HepG2 (cell line): ENCODE data around the gene CARD19. TPM values are rescaled to one million over a fixed set of nuclear protein-coding genes. Genes with fewer than 3 reads are reported as not detected.

ENCODE experiments used
- ATAC-seq: fragments of 200-7000 bp; cut with Tn5 transposase; 3 replicates; pipeline ENCODE4 v1.9.1; 2020; ENCODE audit warnings: mild to moderate bottlenecking, moderate library complexity
- BruUV-seq: library from RNA; stranded (reverse); fragments of 400-500 nt; replicated peaks from 2 replicates; lab custom pipeline; 2021; lab: Mats Ljungman, UMichigan
- CTCF ChIA-PET: fragments of 300-600 bp; formaldehyde crosslinking; extraction: SDS; loops from one replicate; lab custom pipeline; 2021; ENCODE audit warnings: low total read pairs, inconsistent platforms, low intra/inter-chr PET ratio; lab: Yijun Ruan, JAX
- POLR2A ChIA-PET: fragments of 350-600 bp; sonication (Branson Sonifier 250); formaldehyde crosslinking; loops from one replicate; lab custom pipeline; 2020; ENCODE audit warnings: antibody characterized with exemption, inconsistent platforms; lab: Yijun Ruan, JAX
- DNase-seq: peaks from one replicate; pipeline ENCODE4 v3.0.0-alpha.2; 2015; ENCODE audit warnings: low spot score
- FAIRE-seq: peaks from 3 replicates; lab custom pipeline; 2011; peaks lifted over from hg19 to GRCh38; lab: Jason Lieb, UNC
- H2AFZ ChIP-seq: one replicate; pipeline ENCODE4 v1.6.1; 2011; ENCODE audit warnings: low read length, inconsistent platforms
- H3K27ac ChIP-seq: fragments of 300-600 bp; 3 replicates; pipeline ENCODE4 v1.8.0; 2011; ENCODE audit warnings: mixed run types, mild to moderate bottlenecking, mixed read lengths, low read length, inconsistent platforms; ENCODE audit not compliant: insufficient read depth; ENCODE audit errors: extremely low read length
- H3K27me3 ChIP-seq, 2 experiments: fragments of 200-600 bp in 1 of 2; 2 replicates in 1 of 2; 3 replicates in 1 of 2; pipeline versions ENCODE4 v1.6.0 to v1.8.0; 2011; ENCODE audit warnings: low read length in 2 of 2, mild to moderate bottlenecking in 2 of 2, moderate library complexity in 2 of 2, inconsistent platforms in 1 of 2; ENCODE audit not compliant: insufficient read depth in 2 of 2, control insufficient read depth in 1 of 2
- H3K36me3 ChIP-seq, 2 experiments: fragments of 200-600 bp in 1 of 2; replicated peaks in 1 of 2; 2 replicates in 1 of 2; 3 replicates in 1 of 2; pipeline versions ENCODE4 v1.5.1 to v1.8.0; 2011; ENCODE audit warnings: low read length in 2 of 2, inconsistent platforms in 1 of 2; ENCODE audit not compliant: insufficient read depth in 2 of 2, control insufficient read depth in 1 of 2
- H3K4me1 ChIP-seq: 2 replicates; pipeline ENCODE4 v1.5.1; 2012; ENCODE audit warnings: low read length, inconsistent platforms; ENCODE audit not compliant: insufficient read depth
- H3K4me2 ChIP-seq: 2 replicates; pipeline ENCODE4 v1.6.0; 2011; ENCODE audit warnings: low read depth, low read length, inconsistent platforms
- H3K4me3 ChIP-seq, 3 experiments: fragments of 200-600 bp in 1 of 3; sonication (generic), shearing (Covaris generic) in 1 of 3; replicated peaks in 1 of 3; 2 replicates each; pipeline ENCODE4 v1.5.1; 2011 to 2016; ENCODE audit warnings: low read length in 3 of 3, inconsistent platforms in 2 of 3, low read depth in 2 of 3, mild to moderate bottlenecking in 2 of 3, control low read depth in 1 of 3, mixed read lengths in 1 of 3; ENCODE audit not compliant: insufficient read depth in 1 of 3
- H3K79me2 ChIP-seq: one replicate; pipeline ENCODE4 v1.6.1; 2011; ENCODE audit warnings: low read length, inconsistent platforms; ENCODE audit not compliant: insufficient read depth
- H3K9ac ChIP-seq: 2 replicates; pipeline ENCODE4 v1.6.0; 2011; ENCODE audit warnings: mild to moderate bottlenecking, low read depth, low read length, inconsistent platforms; ENCODE audit not compliant: insufficient read depth
- H3K9me3 ChIP-seq: 2 replicates; pipeline ENCODE4 v1.5.1; 2012; ENCODE audit warnings: mild to moderate bottlenecking, low read length
- H4K20me1 ChIP-seq: 2 replicates; pipeline ENCODE4 v1.6.0; 2011; ENCODE audit warnings: inconsistent platforms, mild to moderate bottlenecking, low read length, moderate library complexity; ENCODE audit not compliant: insufficient read depth
- ETV6 ChIP-seq: sonication (generic); formaldehyde crosslinking; conservative IDR thresholded peaks from 2 replicates; pipeline ENCODE4 v1.4.0; 2020; ENCODE audit warnings: missing genetic modification reagents
- KMT2B ChIP-seq: IDR thresholded peaks from 2 replicates; pipeline ENCODE4 v1.6.1; 2016; ENCODE audit warnings: missing genetic modification reagents, missing compliant biosample characterization
- MEF2D ChIP-seq: sonication (generic); formaldehyde crosslinking; IDR thresholded peaks from 2 replicates; pipeline ENCODE4 v1.5.1; 2020; ENCODE audit warnings: mild to moderate bottlenecking, missing genetic modification reagents
- THAP7 ChIP-seq: sonication (generic); formaldehyde crosslinking; IDR thresholded peaks from 2 replicates; pipeline ENCODE4 v1.8.1; 2023; ENCODE audit warnings: mild to moderate bottlenecking, missing genetic modification reagents
- ZFP62 ChIP-seq: sonication (generic); formaldehyde crosslinking; IDR thresholded peaks from 2 replicates; pipeline ENCODE4 v1.4.0; 2020; ENCODE audit warnings: missing genetic modification reagents
- ZNF766 ChIP-seq: sonication (generic); formaldehyde crosslinking; IDR thresholded peaks from 2 replicates; pipeline ENCODE4 v1.5.0; 2020; ENCODE audit warnings: missing genetic modification reagents, borderline replicate concordance
- WGBS: methylation state at CpG from one replicate; pipeline ENCODE4 v1.1.6; 2017; ENCODE audit warnings: low lambda C conversion rate; 5-methylcytosine and 5-hydroxymethylcytosine counted together
- in situ Hi-C: cut with HindIII; loops from 2 replicates; pipeline ENCODE4 v1.10.0; 2017; ENCODE audit warnings: low pct_unique_long_range_greater_than_20kb; ENCODE audit not compliant: extremely low pct_ligation_motif_present
- intact Hi-C: fragments of 100-400 bp; cut with micrococcal nuclease; formaldehyde crosslinking; loops from one replicate; pipeline ENCODE4 v1.10.0; 2022; ENCODE audit not compliant: unreplicated experiment
- polyA plus RNA-seq, 8 experiments: library from polyadenylated mRNA; depleted of rRNA in 3 of 8; stranded (reverse) in 7 of 8; unstranded in 1 of 8; fragments of >200 nt; fragmentation: Illumina TruSeq in 4 of 8; extraction: Trizol in 4 of 8; gene quantifications; 2 replicates each; pipeline versions ENCODE4 v1.2.1 to v1.2.3, GENCODE V29; 2011 to 2016; ENCODE audit warnings: low read depth in 4 of 8, missing spikeins in 1 of 8, mixed read lengths in 1 of 8; ENCODE audit not compliant: insufficient read depth in 1 of 8
- total RNA-seq, 5 experiments: library from RNA; depleted of rRNA; stranded (reverse); fragments of >200 nt; fragmentation: Illumina TruSeq; extraction: Trizol; gene quantifications; 2 replicates each; pipeline ENCODE4 v1.2.3, GENCODE V29; 2016; ENCODE audit warnings: low read depth in 1 of 5
- TF ChIP-seq, protein P1 (sequence below): sonication (generic); formaldehyde crosslinking; IDR thresholded peaks from 2 replicates; pipeline ENCODE4 v1.9.0; 2021; ENCODE audit warnings: missing genetic modification reagents, mild to moderate bottlenecking, borderline replicate concordance

CARD19 gene
- total and polyA plus RNA-seq, 2 of the 13 experiments (the other 11 are each of a cell fraction or from before 2014, with no cell fraction given): 18.4 to 47.2 TPM

- TF ChIP-seq, protein P1, sequence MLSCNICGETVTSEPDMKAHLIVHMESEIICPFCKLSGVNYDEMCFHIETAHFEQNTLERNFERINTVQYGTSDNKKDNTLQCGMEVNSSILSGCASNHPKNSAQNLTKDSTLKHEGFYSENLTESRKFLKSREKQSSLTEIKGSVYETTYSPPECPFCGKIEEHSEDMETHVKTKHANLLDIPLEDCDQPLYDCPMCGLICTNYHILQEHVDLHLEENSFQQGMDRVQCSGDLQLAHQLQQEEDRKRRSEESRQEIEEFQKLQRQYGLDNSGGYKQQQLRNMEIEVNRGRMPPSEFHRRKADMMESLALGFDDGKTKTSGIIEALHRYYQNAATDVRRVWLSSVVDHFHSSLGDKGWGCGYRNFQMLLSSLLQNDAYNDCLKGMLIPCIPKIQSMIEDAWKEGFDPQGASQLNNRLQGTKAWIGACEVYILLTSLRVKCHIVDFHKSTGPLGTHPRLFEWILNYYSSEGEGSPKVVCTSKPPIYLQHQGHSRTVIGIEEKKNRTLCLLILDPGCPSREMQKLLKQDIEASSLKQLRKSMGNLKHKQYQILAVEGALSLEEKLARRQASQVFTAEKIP (CRISPR knock-in tag): no peak
- TF ChIP-seq KMT2B (CRISPR knock-in tag): peak; percentile 57; the same call in 1 of the 2 replicates
- TF ChIP-seq, all 625 proteins: peak for 284
Observed at GRCh38 chr9:93112116-93112863, 16.3 kb downstream of the CARD19 start (continued).

- in situ Hi-C loops (no loop called here), intact Hi-C loops (no loop called here)
- Histone ChIP-seq H3K27ac (peak overlapping the region; percentile 80), H4K20me1 (no peaks in the 10 kb centered on the region), H3K9me3 (no peaks in the 10 kb centered on the region), H3K4me3 (no peak overlapping the region; a peak in 1 of 6 replicates), H3K36me3 (peaks cover 2 to 8% of the 10 kb centered on the region in 2 experiments; a peak in 3 of 5 replicates), H3K9ac (no peak overlapping the region), H3K27me3 (no peaks in the 10 kb centered on the region), H3K79me2 (no peaks in the 10 kb centered on the region), H2AFZ (no peak overlapping the region), H3K4me1 (peaks cover 74% of the 10 kb centered on the region), H3K4me2 (no peak overlapping the region; the same call in 1 of the 2 replicates)
- DNase-seq (no peak), ATAC-seq (no peak), FAIRE-seq (no peak)
- TF ChIP-seq ETV6 (0 out of 2 replicates have a peak, but pooled peaks have one; percentile 4), ZFP62 (CRISPR knock-in tag) (no peak), MEF2D (CRISPR knock-in tag) (no peak), ZNF766 (CRISPR knock-in tag) (no peak), THAP7 (no peak)
- BruUV-seq: no TSS peak
- 87% methylated on average over 13 of the region's 13 CpGs for WGBS
- ChIA-PET CTCF (interaction anchor here (1.0 kb wide), 1 partner anchor 109 kb away, joined by 3 read pairs; no protein-coding TSS in a partner anchor), POLR2A (interaction anchor here (2.2 to 13.7 kb wide), 2 partner anchors 15 to 19 kb away, joined by 4 to 195 read pairs; partner anchors contain the start of gene NINJ1)
Observed at GRCh38 chr9:93112864-93113389, 16.9 kb downstream of the CARD19 start.
